NCI-H146 treated with DMSO at 0.1 percent for 48 hours (cell line): ENCODE data around the gene CINP.
"Not testable (repeated sequence)": the region's sequence is repeated elsewhere in the genome, so short reads cannot be mapped to it uniquely, and the experiment has no call there.

Source experiments
- DNase-seq: peaks from one replicate; lab custom pipeline; 2025; ENCODE audit not compliant: unreplicated experiment; lab: John Stamatoyannopoulos, UW

CINP gene

DNA sequence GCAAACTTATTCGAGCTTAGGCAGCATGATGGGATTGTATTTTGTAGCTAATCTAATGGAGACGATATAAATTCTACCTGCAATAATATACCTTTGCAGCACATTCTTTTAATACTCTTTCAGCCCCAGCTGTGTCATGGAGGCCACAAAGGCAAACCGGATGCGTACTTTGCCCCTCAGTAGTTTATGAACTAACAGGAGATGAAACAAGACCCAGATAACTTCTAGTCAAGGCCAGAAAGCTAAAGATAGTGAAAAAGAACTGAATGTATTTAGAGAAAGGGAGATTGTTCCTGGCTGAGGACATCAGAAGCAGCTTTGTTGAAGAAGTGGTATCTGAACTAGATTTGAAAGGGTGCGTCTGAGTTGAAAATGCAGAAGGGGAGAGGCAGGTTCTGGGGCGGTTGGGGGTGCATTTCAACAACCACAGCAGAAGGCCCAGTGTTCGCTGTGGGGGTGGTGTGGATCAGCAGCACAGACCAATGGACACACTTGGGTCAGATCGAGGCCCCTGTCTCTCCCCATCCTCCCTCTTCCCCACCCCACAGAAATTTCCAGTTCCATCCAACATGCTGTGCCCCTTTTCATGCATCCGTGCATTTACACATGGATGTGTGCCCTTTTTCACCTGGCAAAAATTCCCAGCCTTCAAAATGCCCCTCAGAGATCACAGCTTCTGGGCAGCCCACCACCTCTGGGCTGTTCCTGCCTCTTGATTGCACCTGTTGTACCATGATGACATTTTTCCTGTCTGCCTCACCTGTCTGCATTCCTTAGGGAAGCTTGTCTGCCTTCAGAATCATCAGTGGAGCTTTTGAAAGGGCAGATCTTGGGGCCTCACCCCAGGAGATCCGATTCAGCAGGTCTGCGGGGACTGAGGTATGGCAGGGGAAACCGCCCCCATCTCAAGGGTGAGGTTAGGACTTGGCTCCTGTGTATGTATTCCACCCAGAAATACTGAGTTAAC lies 41.0 kb downstream of the CINP start:
- no peak for DNase-seq

DNA sequence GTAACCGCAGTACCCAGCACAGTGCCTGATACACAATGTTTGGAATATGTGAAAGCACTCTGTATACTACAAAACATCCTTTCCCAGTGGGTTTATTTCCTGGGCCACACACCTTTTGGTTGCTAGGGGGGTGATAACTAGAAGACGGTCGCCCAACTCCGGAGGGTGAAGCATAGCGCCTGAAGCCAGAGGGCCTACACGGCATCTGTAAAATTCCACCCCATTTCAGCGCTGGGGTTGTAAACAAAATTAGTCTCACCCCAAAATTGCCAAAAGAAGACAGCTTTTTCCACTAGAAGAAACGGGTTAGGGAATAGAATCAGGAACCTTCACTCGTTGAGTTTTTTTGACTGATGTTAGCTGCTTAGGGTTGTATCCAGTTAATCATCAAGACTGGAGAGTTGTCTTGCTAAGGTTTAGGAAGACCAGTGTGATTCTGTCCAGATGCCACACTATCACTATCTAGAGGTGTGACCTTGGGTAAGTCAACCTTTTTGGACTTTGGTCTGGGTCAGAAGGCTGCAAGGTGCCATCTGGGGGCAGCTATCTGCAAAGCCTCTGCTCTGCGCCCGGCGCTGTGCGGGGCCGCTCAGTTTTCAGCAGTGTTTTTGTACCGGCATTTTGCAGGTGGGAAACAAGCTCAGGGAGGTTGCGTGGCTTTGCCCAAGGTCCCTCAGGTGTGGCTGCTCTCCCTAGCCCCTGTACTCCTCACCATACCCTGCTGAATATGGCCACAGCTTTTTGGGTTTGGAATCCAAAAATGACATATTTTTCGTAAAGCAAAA lies 41.8 kb downstream of the CINP start:
- DNase-seq: no peak

DNA sequence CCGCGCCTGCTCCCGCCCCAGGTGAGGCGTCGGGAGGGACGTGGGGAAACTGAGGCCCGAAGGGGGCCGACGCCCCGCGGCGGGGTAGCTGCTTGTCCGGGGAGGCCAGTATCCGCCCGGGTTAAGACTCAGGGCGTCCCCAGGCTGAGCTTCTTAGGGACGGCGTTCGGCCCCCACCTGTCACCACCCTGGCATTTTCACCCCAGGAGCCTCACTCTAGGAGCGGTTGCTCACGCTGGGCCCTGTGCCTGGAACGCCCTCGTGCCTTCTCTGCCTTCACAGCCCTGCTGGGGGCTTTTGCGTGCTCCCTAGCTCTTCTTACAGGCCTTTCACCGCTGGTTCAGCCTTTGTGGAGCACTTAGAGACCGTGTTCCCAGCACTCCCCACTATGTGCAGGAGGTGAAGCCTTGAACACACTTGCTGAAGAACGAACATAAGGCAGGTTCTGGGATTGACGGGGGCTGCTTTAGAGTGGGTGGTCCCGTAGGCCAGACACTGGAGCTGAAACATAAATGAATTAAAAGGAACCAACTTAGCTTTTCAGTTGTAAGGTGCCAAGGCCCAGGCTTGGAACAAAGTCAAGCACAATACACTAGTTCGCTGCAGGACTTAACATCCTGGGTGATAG lies 42.5 kb downstream of the CINP start:
- no peak for DNase-seq

DNA sequence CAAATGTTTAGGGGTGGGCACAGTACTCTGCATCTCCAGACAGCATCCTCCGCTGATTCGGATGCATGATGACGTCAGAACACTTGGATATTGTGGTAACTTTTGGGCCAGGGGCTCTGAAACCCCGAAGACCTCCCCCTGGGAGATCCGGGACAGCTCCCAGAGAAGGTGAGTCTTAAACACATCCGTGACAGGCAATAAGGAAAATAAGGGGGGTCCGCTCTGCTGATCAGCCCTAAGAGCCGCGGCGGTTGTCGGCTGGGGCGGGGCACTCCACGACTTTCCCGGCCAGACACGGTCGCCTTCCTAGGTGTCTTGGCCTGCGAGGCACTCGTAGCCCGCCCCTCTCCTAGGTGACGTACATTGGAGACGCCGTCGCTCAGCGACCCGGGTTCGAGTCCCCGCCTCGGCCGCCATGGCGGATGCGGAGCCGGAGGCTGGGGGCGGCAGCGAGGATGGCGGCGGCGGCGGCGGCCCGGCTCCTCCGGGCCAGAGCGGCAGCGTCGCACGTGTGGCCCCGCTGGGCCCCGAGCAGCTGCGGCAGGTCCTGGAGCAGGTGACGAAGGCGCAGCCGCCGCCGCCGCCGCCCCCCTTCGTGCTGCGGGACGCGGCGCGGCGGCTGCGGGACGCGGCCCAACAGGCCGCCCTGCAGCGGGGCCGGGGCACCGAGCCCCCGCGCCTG lies 43.2 kb downstream of the CINP start, which contains the start of gene ZNF839:
Gene ZNF839 (plus strand): TSS at position 396 of the 682 bp plus-strand sequence. CDS start 20 bp downstream, at position 416.
- DNase-seq: peak; percentile 40

GRCh38 chr14:102318781-102319276 lies 43.9 kb downstream of the CINP start:
- DNase-seq: no peak

GRCh38 chr14:102317564-102318248 lies 45.0 kb downstream of the CINP start:
- DNase-seq: no peak

GRCh38 chr14:102316743-102317563 lies 45.7 kb downstream of the CINP start:
- DNase-seq: peak; percentile 73

DNA sequence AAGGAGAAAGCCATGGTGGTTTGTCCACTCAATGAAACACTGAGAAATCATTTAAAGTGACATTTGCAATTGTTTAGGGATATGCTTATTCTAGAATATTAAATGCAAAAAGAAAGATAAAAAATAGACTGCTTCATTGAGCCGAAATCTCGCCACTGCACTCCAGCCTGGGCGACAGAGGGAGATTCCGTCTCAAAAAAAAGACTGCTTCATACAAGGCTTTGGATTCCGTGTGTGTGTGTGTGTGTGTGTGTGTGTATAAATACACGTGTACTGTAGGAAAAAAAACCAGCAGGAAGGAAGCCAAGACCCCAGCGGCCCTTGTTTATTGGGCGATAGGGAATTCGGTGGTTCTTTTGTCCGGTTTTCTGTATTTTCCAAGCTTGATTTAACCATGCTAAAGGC lies 46.4 kb downstream of the CINP start:
- DNase-seq: peak; percentile 33

- no peak for DNase-seq
Observed at GRCh38 chr14:102315121-102315520, 47.6 kb downstream of the CINP start.

DNA sequence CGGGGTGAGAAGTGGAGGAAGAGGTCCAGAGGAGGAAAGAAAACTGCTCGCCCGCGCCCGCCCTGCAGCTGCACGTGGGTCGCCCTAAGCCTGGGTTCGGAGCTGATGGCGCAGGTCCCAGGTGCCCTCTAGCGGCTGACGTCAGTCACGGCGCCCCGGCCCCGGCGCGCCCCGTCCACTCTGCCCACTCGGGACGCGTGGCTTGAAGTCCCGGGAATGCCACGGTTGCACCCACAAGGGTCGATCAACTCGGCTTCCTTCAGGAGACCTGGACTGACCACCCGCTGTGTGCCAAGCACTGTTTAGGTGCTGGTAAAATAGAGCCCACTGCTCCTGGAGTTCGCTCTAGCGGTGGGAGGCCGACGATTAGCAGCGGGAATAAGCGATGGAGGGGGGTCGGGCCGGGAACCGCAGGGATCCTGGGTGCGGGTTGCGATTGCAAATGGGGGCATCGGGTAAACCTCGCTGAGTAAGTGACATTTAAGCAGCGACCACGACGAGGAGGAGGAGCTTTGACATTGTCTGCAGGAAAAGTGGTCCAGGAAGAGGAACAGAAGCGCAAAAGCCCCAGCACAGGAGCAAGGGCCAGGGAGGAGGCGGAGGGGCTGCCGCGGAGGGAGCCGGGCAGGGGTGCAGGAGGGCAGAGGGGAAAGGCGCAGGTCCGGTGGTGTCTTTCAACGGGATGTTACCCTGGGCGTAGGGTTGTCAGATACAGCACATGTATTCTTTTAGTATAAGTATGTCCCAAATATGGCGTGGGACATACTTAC lies 48.3 kb downstream of the CINP start:
- peak; percentile 36 for DNase-seq

DNA sequence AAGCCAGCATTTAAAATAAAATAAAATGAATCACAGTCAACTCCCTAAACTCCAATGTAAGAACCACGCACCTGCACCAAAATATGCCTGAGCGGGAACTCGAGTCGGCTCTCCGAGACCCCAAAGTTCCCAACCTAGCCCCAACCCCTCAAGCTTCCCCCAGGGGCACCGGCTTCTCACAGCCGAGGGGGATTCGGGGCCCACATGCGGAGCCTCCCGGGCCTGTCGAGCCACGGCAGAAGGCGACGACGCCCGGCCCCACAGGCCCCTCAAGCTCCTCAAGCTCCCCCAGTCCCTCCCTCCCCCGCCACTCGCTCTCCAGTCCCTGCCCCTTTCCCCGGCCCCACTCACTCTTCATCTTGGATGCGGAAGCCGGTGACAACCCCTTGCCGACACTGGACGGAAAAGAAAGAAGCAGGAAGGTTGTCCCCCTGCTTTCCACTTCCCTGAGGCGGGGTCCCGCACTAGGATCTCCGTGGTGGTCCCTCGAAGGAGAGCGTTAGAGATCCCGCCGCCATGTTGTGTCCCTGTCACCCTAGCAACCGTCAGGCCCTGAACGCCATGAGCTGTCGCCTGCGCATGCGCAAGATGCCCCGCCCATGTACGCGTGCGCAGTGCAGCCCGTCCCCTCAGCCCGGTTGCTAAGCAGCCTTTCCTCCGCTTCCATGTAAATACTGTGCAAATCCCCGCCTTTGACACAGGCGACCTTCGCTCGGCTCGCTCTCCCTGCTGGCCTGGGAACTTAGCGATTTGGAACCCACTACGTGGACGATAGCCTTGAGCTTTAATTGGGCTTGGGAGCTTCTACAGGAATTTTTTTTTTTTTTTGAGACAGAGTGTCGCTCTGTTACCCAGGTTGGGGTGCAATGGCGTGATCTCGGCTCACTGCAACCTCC lies 57.8 kb downstream of the CINP start, which contains the start of gene MOK:
Gene MOK (minus strand): TSS at position 554 of the 896 bp plus-strand sequence. CDS start 196 bp downstream, at position 358.
- DNase-seq: peak; percentile 76

- DNase-seq: no peak
Observed at GRCh38 chr14:102303664-102304063, 59.0 kb downstream of the CINP start.

DNA sequence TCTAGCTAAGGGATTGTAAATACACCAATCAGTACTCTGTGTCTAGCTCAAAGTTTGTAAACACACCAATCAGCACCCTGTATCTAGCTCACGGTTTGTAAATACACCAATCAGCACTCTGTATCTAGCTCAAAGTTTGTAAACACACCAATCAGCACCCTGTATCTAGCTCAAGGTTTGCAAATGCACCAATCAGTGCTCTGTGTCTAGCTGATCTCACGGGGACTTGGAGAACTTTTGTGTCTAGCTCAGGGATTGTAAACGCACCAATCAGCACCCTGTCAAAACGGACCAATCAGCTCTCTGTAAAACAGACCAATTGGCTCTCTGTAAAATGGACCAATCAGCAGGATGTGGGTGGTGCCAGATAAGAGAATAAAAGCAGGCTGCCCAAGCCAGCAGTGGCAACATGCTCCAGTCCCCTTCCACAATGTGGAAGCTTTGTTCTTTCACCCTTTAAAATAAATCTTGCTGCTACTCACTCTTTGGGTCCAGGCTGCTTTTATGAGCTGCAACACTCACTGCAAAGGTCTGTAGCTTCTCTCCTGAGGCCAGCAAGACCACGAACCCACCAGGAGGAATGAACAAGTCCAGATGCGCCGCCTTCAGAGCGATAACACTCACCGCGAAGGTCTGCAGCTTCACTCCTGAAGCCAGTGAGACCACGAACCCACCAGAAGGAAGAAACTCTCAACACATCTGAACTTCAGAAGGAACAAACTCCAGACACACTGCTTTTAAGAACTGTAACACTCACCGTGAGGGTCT lies 64.2 kb downstream of the CINP start:
- DNase-seq: not testable (repeated sequence)
